A549 (cell line): ENCODE measurements around the gene MARCHF10. TPM values are rescaled to one million over a fixed set of nuclear protein-coding genes. Genes with fewer than 3 reads are reported as not detected.
"Not testable (repeated sequence)": the region's sequence is repeated elsewhere in the genome, so short reads cannot be mapped to it uniquely, and the experiment has no call there.

Experiments used
- ATAC-seq, 2 experiments: fragments of 200-7000 bp in 1 of 2; fragments of >200 bp in 1 of 2; cut with Nextera tagmentation in 1 of 2; cut with Tn5 transposase in 1 of 2; 3 replicates each; pipeline versions ENCODE4 v1.8.0 to v1.9.1; 2018 to 2020; ENCODE audit warnings: mild to moderate bottlenecking in 1 of 2, moderate library complexity in 1 of 2
- CTCF ChIA-PET: fragments of 300-600 bp; sonication (Branson Sonifier 250); formaldehyde crosslinking; extraction: SDS; loops from one replicate; lab custom pipeline; 2021; ENCODE audit warnings: antibody characterized with exemption, inconsistent platforms; lab: Yijun Ruan, JAX
- POLR2A ChIA-PET: fragments of 350-600 bp; formaldehyde crosslinking; extraction: SDS; loops from one replicate; lab custom pipeline; 2021; ENCODE audit warnings: antibody characterized with exemption, inconsistent platforms; lab: Yijun Ruan, JAX
- DNase-seq, 2 experiments: peaks; one replicate each; pipeline versions ENCODE4 v3.0.0 to v3.0.0-alpha.2; 2011 to 2016; ENCODE audit warnings: low read depth in 1 of 2, low spot score in 1 of 2
- FAIRE-seq: peaks from 2 replicates; lab custom pipeline; 2011; peaks lifted over from hg19 to GRCh38; lab: Jason Lieb, UNC
- H3K27ac ChIP-seq, 2 experiments: fragments of >200 bp; sonication (Bioruptor Twin); formaldehyde crosslinking; 3 replicates each; pipeline ENCODE4 v1.5.1; 2016 to 2017
- H3K4me1 ChIP-seq: fragments of >200 bp; sonication (Bioruptor Twin); formaldehyde crosslinking; 3 replicates; pipeline ENCODE4 v1.6.1; 2016
- H3K4me2 ChIP-seq: fragments of >200 bp; sonication (Bioruptor Twin); formaldehyde crosslinking; 3 replicates; pipeline ENCODE4 v1.6.1; 2016
- H3K4me3 ChIP-seq: fragments of >200 bp; sonication (Bioruptor Twin); formaldehyde crosslinking; 3 replicates; pipeline ENCODE4 v1.5.1; 2016
- H3K9me3 ChIP-seq: fragments of >200 bp; sonication (Bioruptor Twin); formaldehyde crosslinking; 3 replicates; pipeline ENCODE4 v1.6.1; 2016
- CBX8 ChIP-seq: fragments of 200-600 bp; sonication (generic); IDR thresholded peaks from 2 replicates; pipeline ENCODE4 v1.6.1; 2016
- CHD4 ChIP-seq: fragments of 200-600 bp; sonication (generic); IDR thresholded peaks from 2 replicates; pipeline ENCODE4 v1.6.1; 2016; ENCODE audit warnings: antibody characterized with exemption, mild to moderate bottlenecking, borderline replicate concordance
- EHF ChIP-seq: fragments of 250-450 bp; sonication (Bioruptor Pico); IDR thresholded peaks from 2 replicates; pipeline ENCODE4 v1.5.0; 2020; ENCODE audit warnings: mild to moderate bottlenecking
- EHMT2 ChIP-seq: fragments of 200-600 bp; sonication (generic); IDR thresholded peaks from 2 replicates; pipeline ENCODE4 v1.6.1; 2016; ENCODE audit warnings: antibody characterized with exemption, low read depth, mild to moderate bottlenecking, moderate library complexity
- HEYL ChIP-seq: fragments of 250-450 bp; sonication (Bioruptor Pico); IDR thresholded peaks from 2 replicates; pipeline ENCODE4 v1.8.0; 2021; ENCODE audit warnings: mild to moderate bottlenecking, moderate library complexity
- HOXB13 ChIP-seq: fragments of 250-450 bp; sonication (Bioruptor Pico); IDR thresholded peaks from 2 replicates; pipeline ENCODE4 v1.5.0; 2020; ENCODE audit warnings: low read depth, mild to moderate bottlenecking, moderate library complexity
- HOXB5 ChIP-seq: fragments of 250-450 bp; sonication (Bioruptor Pico); IDR thresholded peaks from 2 replicates; pipeline ENCODE4 v1.5.0; 2020; ENCODE audit warnings: mild to moderate bottlenecking, moderate library complexity
- KDM1A ChIP-seq: fragments of 200-600 bp; sonication (generic); IDR thresholded peaks from 2 replicates; pipeline ENCODE4 v1.6.1; 2016; ENCODE audit warnings: low read depth, mild to moderate bottlenecking
- KDM5A ChIP-seq: fragments of 200-600 bp; sonication (generic); IDR thresholded peaks from 2 replicates; pipeline ENCODE4 v1.6.1; 2016; ENCODE audit warnings: antibody characterized with exemption, mild to moderate bottlenecking
- MYC ChIP-seq: IDR thresholded peaks from 2 replicates; pipeline ENCODE4 v1.6.1; 2012; ENCODE audit warnings: mild to moderate bottlenecking, inconsistent platforms, low read length, improper control_type of control experiment, borderline replicate concordance
- NR3C1 ChIP-seq: fragments of >200 bp; sonication (Bioruptor Twin); formaldehyde crosslinking; IDR thresholded peaks from 3 replicates; pipeline ENCODE4 v1.6.1; 2017
- PHF8 ChIP-seq: fragments of 200-600 bp; sonication (generic); IDR thresholded peaks from 2 replicates; pipeline ENCODE4 v1.6.1; 2016; ENCODE audit warnings: low read depth, mild to moderate bottlenecking, antibody characterized with exemption, moderate library complexity, borderline replicate concordance
- RFX5 ChIP-seq: fragments of 450-650 bp; IDR thresholded peaks from 2 replicates; pipeline ENCODE4 v1.7.1; 2014; ENCODE audit warnings: antibody characterized with exemption, mild to moderate bottlenecking, moderate library complexity
- RNF2 ChIP-seq: fragments of 200-600 bp; sonication (generic); IDR thresholded peaks from 2 replicates; pipeline ENCODE4 v1.6.1; 2016; ENCODE audit warnings: low read depth, mild to moderate bottlenecking, antibody characterized with exemption, moderate library complexity, borderline replicate concordance
- SREBF2 ChIP-seq: fragments of 450-650 bp; IDR thresholded peaks from 2 replicates; pipeline ENCODE4 v1.6.1; 2014; ENCODE audit warnings: mild to moderate bottlenecking, moderate library complexity
- TP53 ChIP-seq: fragments of 250-450 bp; sonication (Bioruptor Pico); IDR thresholded peaks from 2 replicates; pipeline ENCODE4 v1.5.0; 2021; ENCODE audit warnings: mild to moderate bottlenecking, moderate library complexity
- WGBS: methylation state at CpG from one replicate; pipeline ENCODE4 v1.1.6; 2017; ENCODE audit errors: missing lambda C conversion rate; 5-methylcytosine and 5-hydroxymethylcytosine counted together
- polyA plus RNA-seq, 4 experiments: library from polyadenylated mRNA; depleted of rRNA in 3 of 4; stranded (reverse); fragments of >200 nt; fragmentation: RNase III in 1 of 4; extraction: RNeasy Plus Mini Kit Qiagen cat#74134 plus additional on column Dnase treatment in 1 of 4; gene quantifications; 2 replicates in 3 of 4; 3 replicates in 1 of 4; pipeline ENCODE4 v1.2.3, GENCODE V29; 2011 to 2017
- TF ChIP-seq, protein P1 (sequence below): IDR thresholded peaks from 2 replicates; pipeline ENCODE4 v1.6.1; 2012; ENCODE audit warnings: low read depth, borderline replicate concordance
- TF ChIP-seq, protein P2 (sequence below): fragments of 250-450 bp; sonication (Bioruptor Pico); IDR thresholded peaks from 2 replicates; pipeline ENCODE4 v1.5.0; 2020; ENCODE audit warnings: low read depth, mild to moderate bottlenecking, moderate library complexity

Gene MARCHF10
- polyA plus RNA-seq, 2 of the 4 experiments (the other 2 are of a cell fraction): 0.43 to 0.57 TPM

- peaks cover 21% of the 10 kb centered on the region for H3K4me1 ChIP-seq
- 82% methylated on average over 8 of the region's 8 CpGs for WGBS
- ChIA-PET POLR2A (no interaction called here), CTCF (interaction anchor here (1.1 to 6.3 kb wide), 7 partner anchors 9 to 705 kb away, joined by 3 to 39 read pairs (median 6); no protein-coding TSS in a partner anchor)
- no peak overlapping the region for H3K4me3 ChIP-seq
- no peak for FAIRE-seq
- H3K4me2 ChIP-seq: no peak overlapping the region
- DNase-seq: no peak
- TF ChIP-seq HOXB13 (CRISPR knock-in tag): no peak
- TF ChIP-seq SREBF2: no peak
- no peak for TF ChIP-seq KDM1A
- TF ChIP-seq PHF8: no peak
- no peak for TF ChIP-seq TP53 (CRISPR knock-in tag)
- no peak for TF ChIP-seq CHD4
- TF ChIP-seq EHF (CRISPR knock-in tag): no peak
- TF ChIP-seq CBX8: no peak
- no peak for TF ChIP-seq HOXB5 (CRISPR knock-in tag)
- TF ChIP-seq, protein P1, sequence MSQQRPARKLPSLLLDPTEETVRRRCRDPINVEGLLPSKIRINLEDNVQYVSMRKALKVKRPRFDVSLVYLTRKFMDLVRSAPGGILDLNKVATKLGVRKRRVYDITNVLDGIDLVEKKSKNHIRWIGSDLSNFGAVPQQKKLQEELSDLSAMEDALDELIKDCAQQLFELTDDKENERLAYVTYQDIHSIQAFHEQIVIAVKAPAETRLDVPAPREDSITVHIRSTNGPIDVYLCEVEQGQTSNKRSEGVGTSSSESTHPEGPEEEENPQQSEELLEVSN: no peak
- TF ChIP-seq EHMT2: no peak
- no peak for TF ChIP-seq KDM5A
- TF ChIP-seq RNF2: no peak
- TF ChIP-seq HEYL (CRISPR knock-in tag): no peak
- no peak for TF ChIP-seq MYC
- TF ChIP-seq, all 56 proteins: peak for 0
- Histone ChIP-seq H3K27ac (peak overlapping the region in 1 of 2 experiments; percentile 97; a peak in 3 of 6 replicates), H3K9me3 (no peaks in the 10 kb centered on the region)
- no peak for ATAC-seq
These were observed 106.4 kb downstream of the MARCHF10 start for GRCh38 chr17:62701706-62702085.

DNA sequence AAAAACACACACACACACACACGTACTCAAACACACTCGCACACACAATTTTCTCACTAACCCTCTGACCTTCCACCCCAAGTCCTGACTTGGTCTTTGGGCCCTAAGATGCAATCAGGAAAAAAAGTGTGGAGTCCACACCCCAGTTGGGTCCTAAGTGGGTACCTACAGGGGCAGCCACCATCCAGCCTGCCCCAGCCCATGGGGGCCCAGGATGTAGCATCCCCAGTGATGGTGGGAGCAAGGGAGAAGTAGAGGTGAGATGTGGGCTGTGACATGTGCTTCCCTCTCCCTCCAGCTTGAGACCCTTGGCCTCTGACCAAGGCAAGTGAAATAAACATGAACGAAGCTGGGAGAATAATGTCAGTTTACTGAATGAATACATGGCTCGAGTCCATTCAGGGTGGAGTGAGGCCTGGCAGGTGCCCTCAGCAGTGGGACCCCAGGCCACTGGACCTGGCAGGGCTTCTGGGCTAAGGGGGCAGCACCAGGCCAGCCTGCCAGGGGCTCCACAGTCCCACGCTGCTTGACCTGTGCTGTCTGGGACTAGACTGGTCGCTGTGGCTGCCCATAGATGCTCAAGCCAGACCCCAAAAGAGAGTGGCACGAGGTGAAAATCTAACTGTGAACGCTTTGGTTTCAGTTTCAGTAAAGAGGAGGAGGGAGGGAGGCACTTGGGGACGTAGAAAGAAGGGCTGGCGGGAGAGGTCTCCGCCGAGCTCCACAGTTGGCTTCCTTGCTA is 107.0 kb downstream of the MARCHF10 start:
- 80% methylated on average over 12 of the region's 12 CpGs for WGBS
- TF ChIP-seq, protein P2, sequence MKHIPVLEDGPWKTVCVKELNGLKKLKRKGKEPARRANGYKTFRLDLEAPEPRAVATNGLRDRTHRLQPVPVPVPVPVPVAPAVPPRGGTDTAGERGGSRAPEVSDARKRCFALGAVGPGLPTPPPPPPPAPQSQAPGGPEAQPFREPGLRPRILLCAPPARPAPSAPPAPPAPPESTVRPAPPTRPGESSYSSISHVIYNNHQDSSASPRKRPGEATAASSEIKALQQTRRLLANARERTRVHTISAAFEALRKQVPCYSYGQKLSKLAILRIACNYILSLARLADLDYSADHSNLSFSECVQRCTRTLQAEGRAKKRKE (CRISPR knock-in tag): no peak
- no peak for TF ChIP-seq RFX5
- no peak for TF ChIP-seq NR3C1
- TF ChIP-seq EHMT2: no peak
- TF ChIP-seq, all 56 proteins: peak for 0
- no peaks in the 10 kb centered on the region for H3K9me3 ChIP-seq
- ChIA-PET POLR2A (no interaction called here), CTCF (interaction anchor here (1.1 to 6.3 kb wide), 9 partner anchors 8 to 705 kb away, joined by 3 to 39 read pairs (median 6); no protein-coding TSS in a partner anchor)
- DNase-seq (no peak), ATAC-seq (no peak), FAIRE-seq (no peak)
- H3K4me3 ChIP-seq: no peak overlapping the region
- no peak overlapping the region for H3K4me2 ChIP-seq
- H3K4me1 ChIP-seq: peaks cover 21% of the 10 kb centered on the region
- H3K27ac ChIP-seq: peak overlapping the region in 1 of 2 experiments; percentile 97; a peak in 2 of 6 replicates

- 77% methylated on average over 11 of the region's 11 CpGs for WGBS
- CTCF ChIA-PET: interaction anchor here (0.6 to 2.5 kb wide), 5 partner anchors 23 to 1932 kb away, joined by 3 to 10 read pairs (median 4); no protein-coding TSS in a partner anchor
These were observed 109.7 kb downstream of the MARCHF10 start for GRCh38 chr17:62698459-62698858.

More at GRCh38 chr17:62698459-62698858, 109.7 kb downstream of the MARCHF10 start:
- POLR2A ChIA-PET, DNase-seq, H3K4me2 ChIP-seq, ATAC-seq, H3K4me3 ChIP-seq, H3K9me3 ChIP-seq, H3K27ac ChIP-seq, FAIRE-seq: not testable (repeated sequence)
- H3K4me1 ChIP-seq: peaks cover 11% of the 10 kb centered on the region
